Fibroblast of mammary gland (primary cell): ENCODE results near the gene FKBP14.
A peak's percentile ranks its signal among the peaks of the same experiment; 100 is the strongest.

Experiments
- DNase-seq: peaks from one replicate; pipeline ENCODE4 v3.0.0-alpha.2; 2010; ENCODE audit warnings: low read depth
- H3K4me3 ChIP-seq: 2 replicates; pipeline ENCODE4 v1.5.1; 2011; ENCODE audit warnings: low read depth, mild to moderate bottlenecking, low read length, moderate library complexity; ENCODE audit not compliant: control insufficient read depth
- TF ChIP-seq, protein P1 (sequence below): conservative IDR thresholded peaks from 2 replicates; pipeline ENCODE4 v1.5.1; 2011; ENCODE audit warnings: low read depth, low read length, inconsistent platforms; ENCODE audit not compliant: control insufficient read depth, insufficient read depth

FKBP14 gene

DNA sequence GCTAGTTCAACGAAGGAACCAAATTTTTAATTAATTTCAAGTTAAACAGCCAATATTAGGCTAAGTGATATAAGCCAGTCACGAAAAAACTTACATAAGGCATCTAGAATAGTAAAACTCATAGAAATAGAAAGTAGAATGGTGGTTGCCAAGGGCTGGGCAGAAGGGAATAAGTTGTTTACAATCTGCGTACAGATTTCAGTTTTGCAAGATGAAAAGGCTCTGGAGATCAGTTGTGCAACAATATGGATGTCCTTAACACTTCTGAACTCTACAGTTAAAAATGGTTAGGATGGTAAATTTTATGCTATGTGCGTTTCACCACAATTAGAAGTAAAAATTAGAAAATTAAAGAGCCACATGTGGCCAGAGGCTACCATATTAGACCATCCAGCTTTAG, 50.2 kb downstream of the FKBP14 start:
- TF ChIP-seq, protein P1, sequence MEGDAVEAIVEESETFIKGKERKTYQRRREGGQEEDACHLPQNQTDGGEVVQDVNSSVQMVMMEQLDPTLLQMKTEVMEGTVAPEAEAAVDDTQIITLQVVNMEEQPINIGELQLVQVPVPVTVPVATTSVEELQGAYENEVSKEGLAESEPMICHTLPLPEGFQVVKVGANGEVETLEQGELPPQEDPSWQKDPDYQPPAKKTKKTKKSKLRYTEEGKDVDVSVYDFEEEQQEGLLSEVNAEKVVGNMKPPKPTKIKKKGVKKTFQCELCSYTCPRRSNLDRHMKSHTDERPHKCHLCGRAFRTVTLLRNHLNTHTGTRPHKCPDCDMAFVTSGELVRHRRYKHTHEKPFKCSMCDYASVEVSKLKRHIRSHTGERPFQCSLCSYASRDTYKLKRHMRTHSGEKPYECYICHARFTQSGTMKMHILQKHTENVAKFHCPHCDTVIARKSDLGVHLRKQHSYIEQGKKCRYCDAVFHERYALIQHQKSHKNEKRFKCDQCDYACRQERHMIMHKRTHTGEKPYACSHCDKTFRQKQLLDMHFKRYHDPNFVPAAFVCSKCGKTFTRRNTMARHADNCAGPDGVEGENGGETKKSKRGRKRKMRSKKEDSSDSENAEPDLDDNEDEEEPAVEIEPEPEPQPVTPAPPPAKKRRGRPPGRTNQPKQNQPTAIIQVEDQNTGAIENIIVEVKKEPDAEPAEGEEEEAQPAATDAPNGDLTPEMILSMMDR = no peak
- peak; percentile 34 for DNase-seq
- no peak overlapping the region for H3K4me3 ChIP-seq

DNA sequence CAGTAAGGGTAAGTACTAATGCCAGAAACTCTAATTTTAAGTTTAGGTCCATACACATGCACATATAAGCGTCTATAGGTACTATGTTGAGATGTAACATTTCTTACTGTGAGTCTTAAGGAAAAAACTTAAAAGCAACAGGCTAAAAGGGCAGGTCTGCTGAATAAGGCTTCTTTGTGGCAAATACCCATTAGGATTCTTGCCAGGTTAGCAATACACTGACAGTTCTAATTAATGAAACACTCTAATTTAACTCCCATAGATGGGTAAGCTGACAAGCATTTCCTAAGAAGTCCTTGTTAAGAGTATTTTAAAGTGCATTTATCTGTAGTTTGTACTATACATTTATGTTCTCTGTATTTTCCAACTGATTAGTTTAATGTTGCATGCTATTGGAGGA, 50.9 kb downstream of the FKBP14 start:
- DNase-seq = no peak
- TF ChIP-seq, protein P1 = no peak
- no peak overlapping the region for H3K4me3 ChIP-seq

DNA sequence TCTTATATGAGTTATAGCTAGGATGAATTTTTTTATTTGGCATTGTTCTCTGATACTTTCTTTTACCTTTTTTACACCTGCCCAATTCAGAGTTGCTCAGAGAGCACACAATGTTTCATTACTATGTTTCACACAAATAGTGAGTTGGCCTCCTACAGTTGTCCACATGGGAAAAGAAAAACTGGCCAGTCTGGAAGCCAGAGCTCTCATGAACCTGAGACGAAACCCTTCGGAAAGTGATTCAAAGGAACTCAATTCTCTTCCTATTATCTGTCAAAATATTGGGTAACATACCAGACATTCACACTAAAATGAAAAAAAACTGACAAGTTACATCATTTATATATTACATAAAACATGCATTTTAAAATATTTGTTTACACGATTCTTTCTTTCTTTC, 52.2 kb downstream of the FKBP14 start:
- TF ChIP-seq, protein P1 = no peak
- no peak for DNase-seq
- H3K4me3 ChIP-seq = no peak overlapping the region

DNA sequence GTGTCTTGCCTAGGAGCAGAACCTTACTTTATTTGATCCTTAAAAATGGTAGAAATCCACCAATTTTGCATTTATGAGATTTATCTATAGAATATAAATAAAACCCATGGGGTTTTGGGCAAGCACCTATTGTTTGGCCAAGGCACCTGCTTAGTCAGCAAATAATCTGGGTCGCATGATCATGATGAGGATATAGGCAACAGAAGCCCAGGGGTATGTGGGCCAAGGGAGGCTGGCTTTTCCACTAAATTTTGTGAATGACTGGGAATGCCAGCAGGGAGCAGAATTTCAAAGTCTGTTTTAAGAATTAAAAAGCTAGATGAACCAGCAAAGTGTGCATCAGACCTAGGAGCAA, 54.2 kb downstream of the FKBP14 start:
- no peak overlapping the region for H3K4me3 ChIP-seq
- TF ChIP-seq, protein P1 = no peak
- no peak for DNase-seq

DNA sequence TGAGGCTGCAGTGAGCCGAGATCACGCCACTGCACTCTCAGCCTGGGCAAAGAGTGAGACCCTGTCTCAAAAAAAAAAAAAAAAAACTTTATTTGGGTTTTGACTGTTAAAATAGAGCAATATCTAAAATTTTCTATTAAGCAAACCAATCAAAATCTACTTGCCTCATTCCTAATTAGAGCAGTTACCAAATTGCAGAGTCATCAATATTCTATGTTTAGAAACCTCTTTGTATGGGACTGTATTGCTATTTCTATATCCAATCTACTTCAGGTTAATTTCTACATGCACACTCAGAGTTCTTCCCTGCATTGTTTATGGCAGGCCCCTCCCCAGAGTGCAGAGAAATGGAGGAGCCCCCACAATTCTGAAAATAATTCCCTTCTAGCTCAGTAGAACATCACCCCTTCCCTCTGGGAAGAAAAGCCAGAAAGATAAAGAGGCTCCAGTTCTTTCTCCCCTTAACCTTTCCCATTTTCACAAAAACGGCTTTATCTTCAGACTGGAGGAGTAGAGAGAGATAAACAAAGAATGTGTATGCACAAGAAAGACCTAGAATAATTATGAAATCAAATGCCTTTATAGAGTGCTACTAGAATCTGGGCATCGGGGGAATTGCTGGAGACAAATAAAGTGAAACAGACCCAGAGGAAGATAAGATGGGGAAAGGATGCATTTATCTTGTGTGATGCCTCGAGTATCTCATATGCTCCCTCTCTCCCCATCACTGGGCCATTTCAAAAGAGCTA, 54.8 kb downstream of the FKBP14 start:
- TF ChIP-seq, protein P1 = no peak
- no peak overlapping the region for H3K4me3 ChIP-seq
- DNase-seq = no peak

DNA sequence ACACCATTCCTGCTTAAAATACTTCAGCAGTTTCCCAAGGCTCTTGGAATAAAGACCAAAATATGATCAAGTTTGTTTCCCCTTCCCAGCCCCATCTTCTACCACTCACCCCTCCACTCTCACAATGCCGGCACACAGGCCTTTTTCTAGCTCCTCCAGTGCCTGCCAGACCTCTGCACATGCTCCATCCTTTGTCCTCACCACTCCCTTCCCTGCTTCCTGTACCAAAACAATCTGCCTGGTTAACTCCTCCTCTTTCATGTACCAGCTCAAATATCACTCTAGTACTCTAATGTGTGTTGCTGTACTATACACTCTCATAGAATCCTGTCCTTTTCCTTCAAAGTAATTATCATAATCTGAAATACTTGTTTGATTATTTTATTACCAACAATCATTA, 56.3 kb downstream of the FKBP14 start:
- H3K4me3 ChIP-seq = no peak overlapping the region
- TF ChIP-seq, protein P1 = no peak
- DNase-seq = peak; percentile 8

DNA sequence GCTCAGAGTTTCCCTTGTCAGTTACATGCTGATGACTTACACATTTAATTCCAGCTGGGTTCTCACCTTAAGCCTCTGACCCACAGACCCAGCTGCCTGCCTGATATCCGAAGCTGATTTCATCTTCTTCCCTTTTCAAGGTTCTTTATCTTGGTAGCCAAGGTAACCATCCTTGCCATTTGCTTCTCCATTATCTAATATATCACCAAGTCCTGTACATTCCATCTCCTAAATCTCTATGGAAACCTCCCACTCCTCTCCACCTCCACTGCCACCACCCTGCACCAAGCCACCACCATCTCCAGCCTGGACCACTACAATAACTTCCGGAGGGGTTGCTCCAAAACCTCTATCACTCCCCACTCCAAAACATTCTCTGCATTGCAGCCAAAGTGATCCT, 56.8 kb downstream of the FKBP14 start:
- DNase-seq = no peak
- TF ChIP-seq, protein P1 = no peak
- H3K4me3 ChIP-seq = no peak overlapping the region
